Cardiac septum (tissue), 1 donor: Measurements from ENCODE around the gene HDAC11. TPM values are rescaled to one million over a fixed set of nuclear protein-coding genes. Genes with fewer than 3 reads are reported as not detected.
"Not testable (repeated sequence)": the region's sequence is repeated elsewhere in the genome, so short reads cannot be mapped to it uniquely, and the experiment has no call there.

Experiments used
- DNase-seq: peaks from one replicate; pipeline ENCODE4 v3.0.0-alpha.2; 2020; ENCODE audit warnings: low spot score
- intact Hi-C: fragments of 100-400 bp; cut with DNase I; formaldehyde crosslinking; loops from one replicate; pipeline ENCODE4 v1.14.0; 2022
- total RNA-seq: library from RNA; stranded (reverse); fragmentation: NEBNext Ultra II Directional; extraction: Animal tissue kit (Norgen Biotek cat#: 25700); gene quantifications from one replicate; pipeline ENCODE4 v1.2.1, GENCODE V29; 2021
- donor health status: DM: no; HTN: no; CAD: no.

HDAC11 gene
- total RNA-seq, 1 donor from 2014 or later, result 30.7 TPM

DNA sequence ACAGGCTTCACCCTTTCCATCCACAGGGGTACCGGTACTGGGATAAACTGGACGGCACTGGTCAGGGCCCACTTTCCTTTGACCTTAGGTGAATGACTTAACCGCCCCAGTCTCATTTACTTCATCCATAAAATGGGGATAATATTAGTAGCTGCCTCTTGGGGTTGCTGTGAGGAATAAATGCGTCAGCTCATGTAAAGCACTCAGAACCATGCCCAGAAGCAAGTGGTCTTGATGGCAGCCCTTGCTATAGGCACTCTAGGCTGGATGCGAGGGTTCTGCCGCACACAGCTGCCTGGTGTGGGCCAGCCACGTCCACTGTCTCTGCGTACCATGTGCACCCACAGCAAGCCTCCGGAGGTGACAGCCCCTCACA, 36.6 kb downstream of the HDAC11 start:
- intact Hi-C loops, result no loop called here
- no peak for DNase-seq

DNA sequence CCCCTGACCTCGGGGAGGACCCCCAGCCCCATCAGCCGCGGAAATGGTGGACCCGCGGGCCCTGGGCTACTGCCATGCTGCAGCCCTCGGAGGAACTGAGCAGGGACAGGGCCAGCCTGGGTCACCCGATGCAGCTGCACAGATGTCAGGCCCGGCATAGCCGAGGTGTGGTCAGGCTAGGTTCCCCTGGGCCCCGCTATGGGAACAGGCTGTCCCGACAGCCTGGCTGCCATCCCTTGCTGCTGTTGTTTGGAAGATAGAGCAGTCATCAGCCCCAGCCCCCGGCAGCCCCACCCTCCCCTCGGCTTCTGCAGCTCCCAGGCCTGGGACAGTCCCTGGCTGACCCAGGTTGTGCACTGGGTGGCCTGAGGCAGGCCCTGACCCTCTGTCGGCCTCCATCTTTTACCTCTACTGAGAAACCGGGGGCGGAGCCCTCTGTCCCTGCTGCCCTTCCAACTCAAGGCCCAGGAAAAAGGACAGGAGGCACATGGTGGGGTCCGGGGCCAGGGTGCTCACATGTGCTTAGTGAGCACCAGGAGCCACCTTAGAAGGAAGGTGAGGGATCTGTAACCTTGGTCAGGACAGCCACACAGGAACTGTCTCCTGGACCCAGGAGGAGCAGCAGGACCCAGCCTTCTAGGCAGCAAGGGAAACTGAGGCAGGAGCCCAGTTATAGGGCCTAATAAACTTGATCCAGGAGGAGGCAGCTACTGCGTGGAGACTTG, 37.3 kb downstream of the HDAC11 start:
- intact Hi-C loops, result no loop called here
- no peak for DNase-seq

DNA sequence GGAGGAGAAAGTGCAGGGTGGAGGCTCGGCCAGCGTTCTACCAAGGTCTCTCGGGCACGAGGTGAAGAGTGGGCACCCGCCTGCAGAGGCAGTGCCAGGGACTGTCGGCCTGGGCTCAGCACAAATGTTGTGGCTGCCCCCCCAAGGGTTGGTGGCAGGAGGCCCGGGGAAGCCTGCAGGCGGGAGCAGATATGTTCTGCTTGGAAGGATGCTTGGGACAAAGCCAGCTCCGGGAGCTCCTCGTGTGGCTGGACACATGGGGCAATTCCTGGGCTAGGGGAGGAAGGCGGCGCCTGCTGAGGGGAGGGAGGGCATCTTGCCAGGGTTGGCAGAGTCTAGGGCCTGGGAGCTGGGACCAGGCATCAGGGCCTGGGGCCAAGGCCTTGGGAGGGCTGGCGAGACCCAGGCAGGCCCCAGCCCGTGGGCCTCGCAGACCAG, 38.4 kb downstream of the HDAC11 start:
- intact Hi-C loops, result no loop called here
- DNase-seq, result peak; percentile 91

DNA sequence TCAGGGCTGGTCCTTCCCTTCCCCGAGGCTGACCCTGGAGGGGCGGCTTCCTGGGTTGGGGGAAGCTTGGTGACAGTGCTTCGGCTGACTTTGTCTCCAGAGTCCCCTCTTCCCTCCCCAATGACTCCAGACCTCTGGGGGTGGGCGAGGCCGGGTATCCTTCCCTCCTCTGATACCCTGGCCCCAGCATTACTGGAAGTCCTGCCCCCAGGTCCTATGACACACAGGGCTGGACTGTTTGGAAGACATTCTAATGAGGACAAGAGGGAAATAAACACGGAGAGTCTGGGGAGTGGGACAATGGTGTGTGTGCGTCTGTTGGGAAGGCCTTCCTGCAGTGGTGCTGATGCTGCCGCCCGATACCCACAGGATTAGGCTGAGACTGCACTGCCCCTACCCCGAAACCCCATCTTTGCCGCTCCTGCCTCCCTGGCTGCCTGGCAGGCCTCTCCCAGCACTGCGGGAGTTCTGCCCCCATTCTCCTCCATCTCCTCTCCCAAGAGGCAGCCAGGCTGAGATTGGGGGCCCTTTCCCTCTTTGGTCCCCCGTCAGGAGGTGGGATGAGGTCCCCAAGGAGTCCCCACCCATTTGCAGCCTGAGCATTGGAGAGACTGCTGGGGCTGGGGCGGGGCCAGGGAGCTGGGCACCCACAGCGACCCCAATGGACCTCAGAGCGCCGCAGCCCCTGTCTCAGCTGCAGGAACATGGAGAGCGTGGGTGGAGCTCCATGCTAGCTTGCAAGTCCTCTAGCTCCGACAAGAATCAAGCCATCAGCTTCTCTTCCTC, 39.1 kb downstream of the HDAC11 start:
- intact Hi-C loops, result no loop called here
- no peak for DNase-seq

DNA sequence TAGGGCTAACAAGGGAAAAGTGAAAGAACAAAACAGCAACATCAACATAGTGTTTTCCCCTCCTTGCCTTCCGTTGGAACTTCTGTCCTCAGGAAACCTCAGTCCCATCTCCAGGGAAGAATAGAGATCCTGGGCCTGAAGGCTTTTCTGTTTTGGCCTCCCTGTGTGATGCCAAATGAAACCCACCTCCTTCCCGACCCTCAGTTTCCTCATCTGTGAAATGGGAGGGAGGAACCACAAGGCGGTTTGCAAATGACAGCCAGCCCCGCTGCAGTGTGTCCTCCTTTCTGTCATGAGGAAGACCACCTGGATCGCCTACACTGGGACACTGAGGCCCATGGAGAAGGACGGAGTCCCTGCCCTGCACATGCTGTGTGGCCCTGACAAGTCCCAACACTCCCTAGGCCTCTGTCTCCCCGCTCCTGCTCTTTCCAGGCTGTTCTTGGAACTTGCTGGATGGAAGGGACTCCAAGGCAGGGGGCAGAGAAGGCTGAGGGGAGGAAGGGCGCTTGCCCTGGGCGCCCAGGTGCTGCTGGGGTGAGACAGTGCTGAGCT, 40.3 kb downstream of the HDAC11 start:
- no peak for DNase-seq
- intact Hi-C loops, result no loop called here

DNA sequence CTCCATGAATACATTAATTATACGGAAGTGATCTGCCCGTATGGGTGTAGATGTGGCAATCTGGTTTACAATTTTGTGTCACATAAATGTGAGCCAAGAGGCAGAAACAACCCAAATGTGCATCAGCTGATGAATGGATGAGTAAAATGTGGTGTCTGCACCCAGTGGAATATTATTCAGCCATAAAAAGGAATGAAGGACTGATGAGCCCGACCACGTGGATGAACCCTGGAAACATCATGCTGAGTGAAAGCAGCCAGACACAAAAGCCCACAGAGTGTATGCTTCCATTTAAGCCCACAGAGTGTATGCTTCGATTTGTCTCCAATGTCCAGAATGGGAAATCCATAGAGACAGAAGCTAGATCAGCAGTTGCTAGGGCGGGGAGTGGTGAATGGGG, 41.2 kb downstream of the HDAC11 start:
- no peak for DNase-seq
- intact Hi-C loops, result no loop called here

DNA sequence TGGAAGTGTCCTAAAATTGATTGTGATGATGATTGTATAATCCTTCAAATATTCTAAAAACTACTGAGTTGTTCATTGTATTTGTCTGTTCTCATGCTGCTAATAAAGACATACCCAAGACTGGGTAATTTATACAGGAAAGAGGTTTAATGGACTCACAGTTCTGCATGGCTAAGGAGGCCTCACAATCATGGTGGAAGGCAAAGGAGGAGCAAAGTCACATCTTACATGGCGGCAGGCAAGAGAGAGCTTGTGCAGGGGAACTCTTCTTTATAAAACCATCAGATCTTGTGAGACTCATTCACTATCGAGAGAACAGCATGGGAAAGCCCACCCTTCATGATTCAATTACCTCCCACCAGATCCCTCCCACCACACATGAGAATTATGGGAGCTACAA, 41.6 kb downstream of the HDAC11 start:
- intact Hi-C loops, result not testable (repeated sequence)

DNA sequence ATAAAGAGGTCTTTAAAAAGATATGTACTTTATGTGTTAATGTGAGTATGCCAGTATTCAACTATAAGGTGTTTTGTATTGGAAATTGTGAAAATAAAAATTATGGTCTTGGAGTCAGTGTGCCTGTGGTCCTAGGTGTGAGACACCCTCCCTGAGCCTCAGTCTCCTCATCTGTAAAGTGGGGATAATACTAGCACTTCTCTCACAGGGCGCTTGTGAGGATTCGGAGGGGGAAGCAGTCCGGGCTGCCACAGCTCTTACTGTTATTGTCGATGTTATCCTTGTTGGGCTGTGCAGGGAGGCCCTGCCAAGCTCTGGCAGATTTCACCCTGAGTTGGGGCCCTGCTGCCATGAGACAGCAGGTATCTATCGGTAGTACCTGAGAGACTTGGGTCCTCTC, 42.1 kb downstream of the HDAC11 start:
- intact Hi-C loops, result no loop called here
- DNase-seq, result no peak

More for the DNA sequence above, 41.6 kb downstream of the HDAC11 start:
- DNase-seq, result not testable (repeated sequence)

DNA sequence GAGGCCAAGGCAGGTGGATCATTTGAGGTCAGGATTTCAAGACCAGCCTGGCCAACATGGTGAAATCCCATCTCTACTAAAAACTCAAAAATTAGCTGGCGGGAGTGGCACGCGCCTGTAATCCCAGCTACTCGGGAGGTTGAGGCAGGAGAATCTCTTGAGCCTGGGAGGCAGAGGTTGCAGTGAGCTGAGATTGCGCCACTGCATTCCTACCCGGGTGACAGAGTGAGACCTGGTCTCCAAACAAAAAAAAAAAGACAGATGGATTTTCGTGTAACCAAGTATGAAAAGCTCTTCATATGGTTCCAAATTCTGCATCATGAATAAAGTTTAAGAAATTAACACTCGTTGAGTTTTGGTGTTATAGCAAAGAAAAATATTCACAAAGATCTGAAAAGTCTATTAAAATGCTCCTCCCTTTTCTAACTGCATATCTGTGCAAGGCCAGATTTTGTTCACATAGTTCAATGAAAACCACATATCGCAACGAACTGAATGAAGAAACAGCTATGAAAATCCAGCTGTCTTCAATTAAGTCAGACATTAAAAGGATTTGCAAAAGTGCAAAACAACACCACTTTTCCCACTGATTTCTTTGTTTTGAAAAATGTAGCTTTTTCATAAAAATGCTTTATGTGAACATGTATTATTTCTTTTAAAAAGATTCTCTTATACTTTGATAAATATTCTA, 45.0 kb downstream of the HDAC11 start:
- intact Hi-C loops, result no loop called here
- no peak for DNase-seq

DNA sequence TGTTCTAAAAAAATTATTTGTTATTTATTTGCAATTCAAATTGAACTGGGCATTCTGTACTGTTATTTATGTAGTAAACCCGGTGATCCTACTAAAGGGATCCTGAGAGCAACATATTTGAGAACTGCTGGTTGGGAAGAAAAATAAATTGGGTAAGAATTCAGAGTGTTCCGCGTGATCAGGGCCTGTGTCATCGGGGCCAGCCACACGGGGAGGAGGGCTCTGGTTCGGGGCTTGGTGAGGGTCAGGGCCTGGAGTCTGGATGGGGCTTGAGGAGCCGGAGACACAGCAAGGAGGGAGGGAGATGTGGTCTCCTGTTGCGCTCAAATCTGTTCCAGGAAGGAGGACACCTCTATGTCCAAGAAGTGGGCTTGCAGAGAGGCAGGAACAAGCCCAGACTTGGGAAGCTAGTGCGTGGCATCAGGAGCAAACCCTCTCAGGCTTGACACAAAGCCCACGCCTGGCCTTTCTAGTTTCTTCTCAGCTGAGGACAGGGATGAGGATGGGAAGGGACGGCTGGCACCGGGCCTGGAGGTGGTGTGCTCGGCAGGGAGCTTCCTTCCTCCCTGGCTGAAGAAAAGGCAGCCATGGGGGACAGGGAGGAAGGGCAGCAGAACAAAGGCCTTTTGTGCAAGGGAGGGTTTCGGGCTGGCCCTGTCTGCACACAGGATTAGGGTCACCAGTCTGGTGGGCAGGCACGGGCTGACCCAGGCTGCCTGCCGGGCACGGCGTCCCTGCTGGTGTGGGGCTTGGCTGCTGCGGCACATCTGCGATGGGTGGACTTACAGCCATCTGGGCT, 45.9 kb downstream of the HDAC11 start:
- no peak for DNase-seq
- intact Hi-C loops, result no loop called here

DNA sequence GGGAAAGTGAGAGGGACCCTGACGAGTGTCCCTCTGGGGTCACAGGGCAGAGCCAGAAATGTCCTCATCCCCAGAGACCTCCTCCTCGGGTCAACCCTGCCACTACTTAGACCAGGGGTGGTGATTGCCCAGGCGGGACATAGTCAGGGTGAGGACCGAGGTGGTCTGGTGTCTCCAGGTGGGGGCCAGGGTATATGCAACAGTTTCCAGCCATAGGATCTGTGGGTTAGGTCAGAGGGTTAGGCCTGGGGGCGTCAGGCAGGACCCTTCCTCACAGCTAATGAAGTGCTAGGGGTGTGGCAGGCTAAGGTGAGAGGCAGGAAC, 46.5 kb downstream of the HDAC11 start:
- no peak for DNase-seq
- intact Hi-C loops, result no loop called here

DNA sequence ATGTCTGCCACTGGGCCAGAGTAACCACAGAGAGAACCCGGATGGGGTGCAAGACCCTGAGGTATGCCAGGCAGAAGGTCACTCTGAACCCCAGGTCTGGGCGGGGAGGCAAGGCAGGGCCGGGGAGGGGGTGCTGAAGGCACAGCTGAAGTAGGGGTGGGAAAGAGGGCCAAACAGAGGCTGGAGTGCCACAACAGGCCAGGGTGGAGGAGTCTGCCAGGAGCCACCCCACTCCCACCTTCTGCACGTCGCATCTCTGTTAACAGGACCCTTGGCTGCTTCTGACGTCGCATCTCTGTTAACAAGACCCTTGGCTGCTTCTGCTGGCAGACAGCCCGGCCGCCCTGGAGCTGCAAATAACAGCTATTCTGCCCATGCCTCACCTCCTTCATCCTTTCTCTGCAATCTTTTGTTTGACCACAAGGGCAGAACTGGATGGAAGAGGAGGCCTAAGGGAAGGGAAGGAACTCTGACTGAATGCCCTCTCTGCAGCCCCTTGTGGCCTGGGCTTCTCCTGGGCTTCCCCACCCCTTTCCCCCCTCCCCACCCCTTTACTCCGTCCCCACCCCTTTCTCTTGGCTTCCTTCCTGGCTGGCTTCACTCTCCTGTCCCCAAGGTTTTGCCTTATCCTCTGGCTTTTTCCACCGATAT, 48.2 kb downstream of the HDAC11 start:
- intact Hi-C loops, result no loop called here
- DNase-seq, result no peak

DNA sequence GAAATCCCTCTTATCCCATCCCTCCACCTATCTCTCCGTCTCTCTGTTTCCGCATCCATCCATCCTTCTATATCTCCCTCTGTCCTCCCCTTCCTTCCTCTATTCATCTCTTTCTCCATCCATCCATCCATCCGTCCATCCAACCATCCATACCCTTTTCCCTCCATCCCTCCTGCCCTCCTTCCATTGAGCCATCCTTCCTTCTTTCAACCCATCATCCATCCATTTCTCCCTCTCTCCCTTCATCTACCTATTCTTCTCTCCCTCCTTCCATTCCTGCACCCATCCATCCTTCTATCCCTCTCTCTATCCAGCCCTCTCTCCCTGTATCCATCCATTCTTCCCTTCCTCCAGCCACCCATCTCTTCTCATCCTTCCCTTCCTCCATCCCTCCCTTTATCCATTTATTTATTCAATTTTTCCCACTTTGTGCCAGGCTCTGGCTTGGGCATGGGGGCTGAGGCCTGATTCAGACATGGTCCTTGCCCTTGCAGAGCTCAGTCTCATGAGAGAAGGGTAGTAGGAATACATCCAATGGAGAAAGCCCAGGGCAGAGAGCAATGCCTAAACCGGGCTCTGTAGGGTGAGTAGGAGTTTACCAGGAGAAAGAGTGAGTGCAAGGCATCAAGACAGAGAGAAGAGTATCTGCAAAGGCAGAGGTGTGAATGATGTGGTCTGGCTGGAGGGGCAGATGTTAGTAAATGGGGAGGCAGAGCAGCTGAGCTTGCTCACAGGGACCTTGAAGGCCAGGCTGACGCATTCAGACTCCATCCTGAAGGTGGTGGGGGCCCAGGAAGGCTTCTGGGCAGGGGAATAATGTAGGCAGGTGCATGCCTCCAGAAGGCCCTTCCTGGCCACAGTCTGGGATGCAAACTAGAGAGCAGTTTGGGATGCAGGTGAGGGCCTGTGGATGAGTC, 49.3 kb downstream of the HDAC11 start:
- no peak for DNase-seq
- intact Hi-C loops, result no loop called here

DNA sequence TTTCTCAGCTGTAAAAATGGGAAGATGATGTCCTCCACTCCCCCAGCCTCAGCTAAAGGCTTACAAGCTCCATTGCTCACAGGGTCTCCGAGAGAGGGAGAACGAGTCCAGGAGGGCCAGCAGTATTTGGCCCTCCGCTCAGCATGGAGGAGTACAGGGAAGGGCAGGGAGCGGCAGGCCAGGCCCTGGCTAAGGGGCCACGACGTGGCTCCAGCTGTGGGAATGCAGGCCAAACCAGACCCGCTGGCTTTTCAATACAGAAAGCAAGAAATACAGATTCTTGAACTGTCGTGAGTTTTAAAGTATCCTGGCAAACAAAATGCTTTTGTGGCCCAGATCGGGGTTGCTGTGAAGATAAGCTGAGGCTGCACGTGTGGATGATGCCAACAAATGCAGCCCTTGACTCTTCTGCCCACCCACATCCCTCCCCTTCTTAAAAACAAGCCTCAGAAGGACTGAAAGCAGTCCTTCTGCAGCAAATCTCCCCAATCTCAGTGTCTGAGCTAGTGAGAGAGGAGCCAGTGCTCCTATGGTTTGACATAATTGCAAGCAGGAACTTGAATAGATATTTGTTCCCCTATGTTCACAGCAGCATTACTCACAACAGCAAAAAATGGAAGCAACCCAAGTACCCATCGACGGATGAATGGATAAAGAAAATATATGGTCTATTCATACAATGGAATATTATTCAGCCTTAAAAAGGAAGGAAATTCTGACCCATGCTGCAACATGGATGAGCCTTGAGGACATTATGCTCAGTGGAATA, 50.3 kb downstream of the HDAC11 start:
- DNase-seq, result no peak
- intact Hi-C loops, result no loop called here

DNA sequence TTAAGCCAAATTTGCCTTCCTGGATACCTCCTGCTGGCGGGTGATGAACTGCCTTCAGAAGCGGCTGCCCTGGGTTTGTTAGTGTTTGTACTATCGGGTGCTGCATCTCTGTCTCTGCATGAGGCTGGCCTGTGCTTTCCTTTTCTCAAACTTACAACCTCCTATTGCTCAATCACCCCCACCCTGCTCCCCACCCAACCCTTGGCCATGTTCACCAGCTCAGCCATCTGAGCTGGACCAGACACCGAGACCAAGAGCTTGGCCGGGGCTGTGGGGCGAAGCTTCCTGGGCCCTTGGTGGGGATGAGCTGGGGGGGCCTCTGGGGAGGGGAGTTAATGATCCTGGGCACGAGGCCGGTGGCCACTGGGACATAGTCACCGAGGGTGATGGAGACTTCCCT, 52.0 kb downstream of the HDAC11 start:
- DNase-seq, result no peak
- intact Hi-C loops, result no loop called here

DNA sequence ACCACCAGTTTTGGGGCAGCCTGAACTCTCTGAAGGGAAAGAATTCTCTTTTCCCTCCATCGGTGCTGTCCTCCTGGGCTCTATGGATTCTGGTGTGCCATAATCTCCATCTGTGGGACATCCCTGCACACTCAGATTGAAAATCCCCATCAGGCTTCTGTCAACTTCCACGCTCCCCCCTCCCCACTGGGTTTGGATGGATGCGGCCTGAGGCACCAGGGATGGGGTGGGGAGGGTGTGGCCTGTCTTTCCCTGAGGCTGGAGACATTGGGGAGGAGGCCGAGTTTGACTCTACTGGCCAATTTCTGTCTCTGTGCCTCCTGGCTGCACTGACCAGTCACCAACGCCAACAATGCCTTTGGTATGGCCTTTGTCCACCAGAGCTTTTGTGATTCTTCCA, 52.5 kb downstream of the HDAC11 start:
- DNase-seq, result no peak

DNA sequence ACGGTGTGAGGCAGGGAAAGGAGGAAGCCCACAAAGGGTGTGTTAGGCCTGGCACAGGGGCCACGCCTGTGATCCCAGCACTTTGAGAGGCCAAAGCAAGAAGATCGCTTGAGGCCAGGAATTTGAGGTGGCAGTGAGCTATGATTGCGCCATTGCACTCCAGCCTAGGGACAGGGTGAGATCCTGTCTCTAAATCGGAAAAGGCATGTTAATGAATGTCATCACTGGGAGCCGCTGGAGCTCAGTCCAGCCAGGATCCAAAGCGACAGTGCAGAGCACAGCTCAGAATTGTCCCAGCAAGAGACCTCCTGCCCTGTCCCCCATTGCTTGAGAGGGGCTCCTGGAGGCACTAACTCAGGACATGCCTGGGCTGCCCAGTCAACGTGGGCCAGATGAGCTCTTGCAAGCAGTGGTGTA, 53.8 kb downstream of the HDAC11 start:
- intact Hi-C loops, result no loop called here
- no peak for DNase-seq

More for the DNA sequence above, 52.5 kb downstream of the HDAC11 start:
- intact Hi-C loops, result no loop called here

DNA sequence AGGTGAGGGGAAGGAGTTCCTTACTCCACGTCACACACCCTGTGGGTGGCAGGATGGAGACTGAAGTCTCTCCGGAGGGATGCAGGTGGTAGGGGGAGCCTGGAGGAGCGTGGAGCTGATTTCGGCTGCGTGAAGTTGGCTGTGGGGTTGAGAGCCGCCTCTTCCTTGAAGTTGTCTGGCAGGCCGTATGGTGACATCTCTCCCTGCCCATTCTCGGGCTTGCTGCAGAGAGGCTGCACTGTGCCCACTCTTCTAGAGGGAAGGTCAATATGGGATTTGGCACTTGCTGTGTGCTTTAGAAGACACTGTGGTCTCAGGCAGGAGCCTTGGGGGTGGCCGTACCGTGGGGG, 55.4 kb downstream of the HDAC11 start:
- DNase-seq, result no peak

More for the DNA sequence above, 55.4 kb downstream of the HDAC11 start:
- intact Hi-C loops, result no loop called here
